K562 (cell line): ENCODE results near the gene NTRK1. TPM values are rescaled to one million over a fixed set of nuclear protein-coding genes. Genes with fewer than 3 reads are reported as not detected.

Source experiments
- ATAC-seq: fragments of 200-7000 bp; cut with Tn5 transposase; 3 replicates; pipeline ENCODE4 v1.9.1; 2020; ENCODE audit warnings: moderate library complexity
- BruUV-seq: library from RNA; stranded (reverse); fragments of 400-500 nt; replicated peaks from 2 replicates; lab custom pipeline; 2021; lab: Mats Ljungman, UMichigan
- CTCF ChIA-PET: fragments of 300-600 bp; formaldehyde crosslinking; extraction: SDS; loops from one replicate; lab custom pipeline; 2021; ENCODE audit warnings: low intra/inter-chr PET ratio; lab: Yijun Ruan, JAX
- POLR2A ChIA-PET: fragments of 300-600, 350-650 bp; sonication (Branson Sonifier 250); formaldehyde crosslinking; extraction: SDS; loops from one replicate; lab custom pipeline; 2021; ENCODE audit warnings: antibody characterized with exemption, inconsistent platforms; lab: Yijun Ruan, JAX
- DNase-seq, 4 experiments: peaks; one replicate each; pipeline versions ENCODE4 v3.0.0 to v3.0.0-alpha.2; 2011 to 2018; ENCODE audit warnings: low spot score in 3 of 4, mixed read lengths in 3 of 4; ENCODE audit errors: extremely low read depth in 1 of 4
- FAIRE-seq: peaks from 2 replicates; lab custom pipeline; 2011; peaks lifted over from hg19 to GRCh38; lab: Jason Lieb, UNC
- H2AFZ ChIP-seq: 2 replicates; pipeline ENCODE4 v1.6.0; 2011; ENCODE audit warnings: low read depth, low read length, control low read depth, inconsistent platforms
- H3K27ac ChIP-seq: fragments of 200-600 bp; 3 replicates; pipeline ENCODE4 v1.8.0; 2011; ENCODE audit warnings: low read depth, mild to moderate bottlenecking, control low read depth, inconsistent platforms, low read length, moderate library complexity, mixed read lengths; ENCODE audit errors: extremely low read depth
- H3K27me3 ChIP-seq, 2 experiments: fragments of 300-600 bp in 1 of 2; 2 replicates in 1 of 2; 3 replicates in 1 of 2; pipeline versions ENCODE4 v1.6.0 to v1.8.0; 2011; ENCODE audit warnings: inconsistent platforms in 2 of 2, low read length in 2 of 2, mild to moderate bottlenecking in 1 of 2, mixed read lengths in 1 of 2, moderate library complexity in 1 of 2; ENCODE audit not compliant: control insufficient read depth in 2 of 2, insufficient read depth in 2 of 2
- H3K36me3 ChIP-seq: fragments of 300-600 bp; 3 replicates; pipeline ENCODE4 v1.8.0; 2011; ENCODE audit warnings: mild to moderate bottlenecking, low read length, inconsistent platforms; ENCODE audit not compliant: control insufficient read depth, insufficient read depth
- H3K4me1 ChIP-seq, 2 experiments: fragments of 200-600 bp in 1 of 2; replicated peaks in 1 of 2; 2 replicates in 1 of 2; 3 replicates in 1 of 2; pipeline versions ENCODE4 v1.5.1 to v1.8.0; 2011; ENCODE audit warnings: inconsistent platforms in 2 of 2, low read length in 2 of 2, mild to moderate bottlenecking in 1 of 2, mixed read lengths in 1 of 2, moderate library complexity in 1 of 2; ENCODE audit not compliant: control insufficient read depth in 2 of 2, insufficient read depth in 2 of 2
- H3K4me2 ChIP-seq: 2 replicates; pipeline ENCODE4 v1.6.1; 2011; ENCODE audit warnings: low read length, control low read depth, inconsistent platforms, mixed read lengths; ENCODE audit not compliant: insufficient read depth
- H3K4me3 ChIP-seq: fragments of 200-600 bp; sonication (generic), shearing (Covaris generic); 2 replicates; pipeline ENCODE4 v1.5.1; 2016; ENCODE audit warnings: control low read depth, inconsistent platforms
- H3K79me2 ChIP-seq: fragments of 200-600 bp; 3 replicates; pipeline ENCODE4 v1.8.0; 2011; ENCODE audit warnings: low read length, inconsistent platforms; ENCODE audit not compliant: control insufficient read depth, insufficient read depth
- H3K9ac ChIP-seq, 2 experiments: 2 replicates each; pipeline versions ENCODE4 v1.6.0 to v1.6.1; 2011; ENCODE audit warnings: low read depth in 2 of 2, low read length in 2 of 2, control low read depth in 1 of 2, inconsistent platforms in 1 of 2, mild to moderate bottlenecking in 1 of 2, mixed read lengths in 1 of 2; ENCODE audit not compliant: insufficient read depth in 1 of 2
- H3K9me1 ChIP-seq: one replicate; pipeline ENCODE4 v1.6.0; 2011; ENCODE audit warnings: inconsistent platforms, mild to moderate bottlenecking, low read length, moderate library complexity; ENCODE audit not compliant: control insufficient read depth, insufficient read depth
- H3K9me3 ChIP-seq: replicated peaks from 2 replicates; pipeline ENCODE4 v1.5.1; 2011; ENCODE audit warnings: low read depth, low read length, inconsistent platforms; ENCODE audit not compliant: control insufficient read depth, insufficient read depth
- H4K20me1 ChIP-seq: replicated peaks from 2 replicates; pipeline ENCODE4 v1.6.1; 2011; ENCODE audit warnings: low read length, inconsistent platforms, mixed read lengths; ENCODE audit not compliant: control insufficient read depth, insufficient read depth
- CREB5 ChIP-seq: fragments of 250-450 bp; sonication (Bioruptor Pico); IDR thresholded peaks from 2 replicates; pipeline ENCODE4 v1.5.0; 2020; ENCODE audit warnings: mild to moderate bottlenecking
- CREBBP ChIP-seq: IDR thresholded peaks from one replicate; pipeline ENCODE4 v1.6.1; 2012; ENCODE audit warnings: low read depth, mild to moderate bottlenecking, control low read depth, inconsistent platforms, low read length
- EGR1 ChIP-seq: fragments of 450-650 bp; conservative IDR thresholded peaks from 2 replicates; pipeline ENCODE4 v1.6.1; 2017; ENCODE audit warnings: mild to moderate bottlenecking
- HNRNPH1 ChIP-seq: fragments of 200-400 bp; formaldehyde crosslinking; optimal IDR thresholded peaks from 2 replicates; pipeline ENCODE3; 2017; ENCODE audit warnings: low read depth, mild to moderate bottlenecking, low read length, moderate library complexity
- KDM5B ChIP-seq: fragments of 200-600 bp; sonication (generic); IDR thresholded peaks from 2 replicates; pipeline ENCODE4 v1.6.1; 2012; ENCODE audit warnings: low read depth, mild to moderate bottlenecking, moderate library complexity, low read length, control low read depth, inconsistent platforms; ENCODE audit not compliant: insufficient replicate concordance
- POLR2G ChIP-seq: fragments of 200-400 bp; formaldehyde crosslinking; IDR thresholded peaks from 2 replicates; pipeline ENCODE4 v1.6.1; 2017; ENCODE audit warnings: low read depth, mild to moderate bottlenecking, antibody characterized with exemption, low read length, moderate library complexity
- PRPF4 ChIP-seq: fragments of 200-400 bp; formaldehyde crosslinking; IDR thresholded peaks from one replicate; pipeline ENCODE4 v1.6.1; 2017; ENCODE audit warnings: low read length, low read depth, mild to moderate bottlenecking; ENCODE audit not compliant: insufficient read depth, poor library complexity, severe bottlenecking
- SOX6 ChIP-seq: fragments of 450-650 bp; IDR thresholded peaks from 2 replicates; pipeline ENCODE4 v1.6.1; 2014; ENCODE audit warnings: mild to moderate bottlenecking
- SRSF3 ChIP-seq: fragments of 200-400 bp; formaldehyde crosslinking; IDR thresholded peaks from 2 replicates; pipeline ENCODE4 v1.6.1; 2016; ENCODE audit warnings: mild to moderate bottlenecking, low read length, moderate library complexity; ENCODE audit not compliant: insufficient read depth
- TAL1 ChIP-seq: fragments of 450-650 bp; IDR thresholded peaks from 2 replicates; pipeline ENCODE4 v1.6.1; 2016; ENCODE audit warnings: mild to moderate bottlenecking
- TBP ChIP-seq: optimal IDR thresholded peaks from 2 replicates; pipeline ENCODE3; 2011; ENCODE audit warnings: low read depth, low read length, improper control_type of control experiment
- ZC3H11A ChIP-seq: IDR thresholded peaks from 2 replicates; pipeline ENCODE4 v1.6.1; 2012; ENCODE audit warnings: low read depth, low read length, improper control_type of control experiment
- ZNF318 ChIP-seq, 2 experiments: fragments of 450-650 bp; IDR thresholded peaks; 2 replicates each; pipeline ENCODE4 v1.6.1; 2016; ENCODE audit warnings: mild to moderate bottlenecking in 2 of 2, borderline replicate concordance in 1 of 2, low read depth in 1 of 2, moderate library complexity in 1 of 2
- ZNF324 ChIP-seq: fragments of 250-450 bp; sonication (Bioruptor Pico); IDR thresholded peaks from 2 replicates; pipeline ENCODE4 v1.4.0; 2020; ENCODE audit warnings: mild to moderate bottlenecking
- WGBS: fragments of 100-300 bp; shearing (Covaris generic); methylation state at CpG from one replicate; pipeline ENCODE4 v1.1.6; 2016; ENCODE audit warnings: low coverage, mixed read lengths; ENCODE audit not compliant: insufficient coverage; ENCODE audit errors: missing lambda C conversion rate; 5-methylcytosine and 5-hydroxymethylcytosine counted together
- in situ Hi-C: fragments of 300-500 bp; cut with MboI; formaldehyde crosslinking; loops from 4 replicates; pipeline ENCODE4 v1.15.0; 2018; ENCODE audit warnings: inconsistent platforms, mixed read lengths
- intact Hi-C: fragments of 100-400 bp; cut with micrococcal nuclease; formaldehyde crosslinking; loops from 2 replicates; pipeline ENCODE4 v1.14.2; 2022
- polyA plus RNA-seq, 8 experiments: library from polyadenylated mRNA; depleted of rRNA in 4 of 8; stranded (reverse) in 5 of 8; unstranded in 3 of 8; fragments of >200 nt; fragmentation: Nextera tagmentation in 2 of 8; fragmentation: Illumina TruSeq in 1 of 8; extraction: Ambion mirVana in 2 of 8; extraction: Trizol in 1 of 8; gene quantifications; 2 replicates each; pipeline versions ENCODE4 v1.2.1 to v1.2.3, GENCODE V29; 2011 to 2014; ENCODE audit warnings: inconsistent platforms in 1 of 8, missing spikeins in 1 of 8
- total RNA-seq, 7 experiments: library from RNA; depleted of rRNA in 6 of 7; stranded (reverse); fragments of >200 nt in 6 of 7; fragmentation: Illumina TruSeq in 2 of 7; extraction: Trizol in 2 of 7; gene quantifications; 2 replicates each; pipeline versions ENCODE4 v1.2.1 to v1.2.3, GENCODE V29; 2011 to 2021; ENCODE audit warnings: low replicate concordance in 1 of 7

The NTRK1 gene
- total and polyA plus RNA-seq, 9 of the 15 experiments (the other 6 are each of a cell fraction or from before 2014, with no cell fraction given), result 0.46 to 30.0 (median 7.9) TPM

- intact Hi-C loops, result no loop called here
- no peaks in the 10 kb centered on the region for H3K9me1 ChIP-seq
- TF ChIP-seq ZNF318 (IDR thresholded peaks at IDR 0.05; ENCODE audit: borderline replicate concordance in 1 of 2, low read depth in 1 of 2) (no peak), PRPF4 (no peak), CREBBP (no peak), ZNF324 (CRISPR knock-in tag) (no peak), EGR1 (peak; percentile 48), ZC3H11A (no peak), SRSF3 (no peak), CREB5 (no peak), TAL1 (no peak), KDM5B (no peak), HNRNPH1 (no peak), POLR2G (no peak), SOX6 (no peak), TBP (no peak)
Observed at GRCh38 chr1:156821801-156822200, 38.9 kb upstream of the NTRK1 start.

More at GRCh38 chr1:156821801-156822200, 38.9 kb upstream of the NTRK1 start:
- Histone ChIP-seq H3K27ac (no peak overlapping the region), H2AFZ (peak overlapping the region; percentile 53; the same call in 1 of the 2 replicates), H3K36me3 (no peaks in the 10 kb centered on the region), H3K4me2 (no peak overlapping the region), H3K9ac (no peak overlapping the region), H3K79me2 (no peaks in the 10 kb centered on the region), H3K9me3 (no peaks in the 10 kb centered on the region), H3K4me1 (peaks cover 3 to 6% of the 10 kb centered on the region in 2 experiments; a peak in 4 of 5 replicates), H3K4me3 (no peak overlapping the region), H4K20me1 (no peaks in the 10 kb centered on the region), H3K27me3 (peaks cover 10 to 16% of the 10 kb centered on the region in 2 experiments; a peak in 3 of 5 replicates)
- ChIA-PET CTCF (no interaction called here), POLR2A (interaction anchor here (0.6 to 1.3 kb wide), 3 partner anchors 32 to 241 kb away, joined by 3 to 4 read pairs (median 4); no protein-coding TSS in a partner anchor)
- ATAC-seq (no peak), DNase-seq (peak in 1 of 4 experiments; percentile 39), FAIRE-seq (peak; percentile 19)
- 7% methylated on average over 4 of the region's 4 CpGs for WGBS
- BruUV-seq, result no TSS peak
- in situ Hi-C loops, result no loop called here
